ENCODE results near the gene PLTP. TPM values are rescaled to one million over a fixed set of nuclear protein-coding genes. Genes with fewer than 3 reads are reported as not detected.
A peak's percentile ranks its signal among the peaks of the same experiment; 100 is the strongest.

The PLTP gene
- total and polyA plus RNA-seq, 2 of the 13 experiments (the other 11 are each of a cell fraction or from before 2014, with no cell fraction given) = 16.9 to 28.6 TPM

GRCh38 chr20:45946149-45946970 lies 34.4 kb upstream of the PLTP start (continued):
- TF ChIP-seq MED13 (CRISPR knock-in tag; IDR thresholded peaks at IDR 0.05) (peak; percentile 76; the same call in 1 of the 2 replicates), ZNF781 (CRISPR knock-in tag; IDR thresholded peaks at IDR 0.05; ENCODE audit: borderline replicate concordance, not compliant biosample characterization) (no peak), ZNF562 (CRISPR knock-in tag; IDR thresholded peaks at IDR 0.05; ENCODE audit: borderline replicate concordance) (no peak), ONECUT2 (CRISPR knock-in tag; IDR thresholded peaks at IDR 0.05) (0 out of 2 replicates have a peak, but pooled peaks have one; percentile 46), RXRA (CRISPR knock-in tag; IDR thresholded peaks at IDR 0.05) (peak; percentile 60; the same call in 1 of the 2 replicates), ZBTB49 (CRISPR knock-in tag; IDR thresholded peaks at IDR 0.05; ENCODE audit: borderline replicate concordance) (no peak), NFE2L1 (CRISPR knock-in tag; IDR thresholded peaks at IDR 0.05; ENCODE audit: borderline replicate concordance) (no peak), ETS1 (CRISPR knock-in tag; IDR thresholded peaks at IDR 0.05) (0 out of 2 replicates have a peak, but pooled peaks have one; percentile 71), ZNF501 (CRISPR knock-in tag; IDR thresholded peaks at IDR 0.05) (peak; percentile 93), DMAP1 (CRISPR knock-in tag; IDR thresholded peaks at IDR 0.05) (peak; percentile 97), ZNF782 (CRISPR knock-in tag; IDR thresholded peaks at IDR 0.05; ENCODE audit: borderline replicate concordance) (peak; percentile 99), ZFP91 (CRISPR knock-in tag; IDR thresholded peaks at IDR 0.05; ENCODE audit: borderline replicate concordance) (peak; percentile 83), MTA3 (CRISPR knock-in tag; IDR thresholded peaks at IDR 0.05) (no peak), ZBTB10 (CRISPR knock-in tag; IDR thresholded peaks at IDR 0.05; ENCODE audit: borderline replicate concordance) (peak; percentile 48; the same call in 1 of the 2 replicates), ZNF879 (CRISPR knock-in tag; IDR thresholded peaks at IDR 0.05) (0 out of 2 replicates have a peak, but pooled peaks have one; percentile 21), HHEX (CRISPR knock-in tag; IDR thresholded peaks at IDR 0.05) (no peak), PLSCR1 (CRISPR knock-in tag; IDR thresholded peaks at IDR 0.05; ENCODE audit: borderline replicate concordance) (peak; percentile 97)

All from HepG2 (cell line).